Ramos (cell line): ENCODE measurements around the gene SNRPB.

Source experiments
- in situ Hi-C: fragments of 300-500 bp; cut with MboI; formaldehyde crosslinking; loops from one replicate; pipeline ENCODE4 v1.14.3; 2022; ENCODE audit warnings: low sequenced_read_pairs; ENCODE audit not compliant: unreplicated experiment

SNRPB gene

GRCh38 chr20:2475850-2476741, 5.5 kb upstream of the SNRPB start:
- in situ Hi-C loops = no loop called here

GRCh38 chr20:2473516-2473915, 2.9 kb upstream of the SNRPB start:
- in situ Hi-C loops = no loop called here

GRCh38 chr20:2469991-2470422, 582 bp downstream of the SNRPB start:
- in situ Hi-C loops = no loop called here

- in situ Hi-C loops = no loop called here
Observed at GRCh38 chr20:2468581-2469407, 1.8 kb downstream of the SNRPB start.

- in situ Hi-C loops = no loop called here
Observed at GRCh38 chr20:2467412-2467811, 3.2 kb downstream of the SNRPB start.

GRCh38 chr20:2465100-2465499, 5.5 kb downstream of the SNRPB start:
- in situ Hi-C loops = no loop called here

- in situ Hi-C loops = no loop called here
Observed at GRCh38 chr20:2463616-2464365, 6.8 kb downstream of the SNRPB start.

GRCh38 chr20:2462484-2462883, 8.1 kb downstream of the SNRPB start:
- in situ Hi-C loops = no loop called here

- in situ Hi-C loops = no loop called here
Observed at GRCh38 chr20:2460752-2461424, 9.7 kb downstream of the SNRPB start.

GRCh38 chr20:2459981-2460751, 10.4 kb downstream of the SNRPB start:
- in situ Hi-C loops = no loop called here

- in situ Hi-C loops = no loop called here
Observed at GRCh38 chr20:2458919-2459499, 11.6 kb downstream of the SNRPB start.

- in situ Hi-C loops = no loop called here
Observed at GRCh38 chr20:2455771-2456497, 14.7 kb downstream of the SNRPB start.

GRCh38 chr20:2453792-2454191, 16.8 kb downstream of the SNRPB start:
- in situ Hi-C loops = no loop called here

- in situ Hi-C loops = no loop called here
Observed at GRCh38 chr20:2451939-2452732, 18.5 kb downstream of the SNRPB start.

- in situ Hi-C loops = no loop called here
Observed at GRCh38 chr20:2451422-2451821, 19.2 kb downstream of the SNRPB start.

GRCh38 chr20:2449386-2449785, 21.2 kb downstream of the SNRPB start:
- in situ Hi-C loops = no loop called here

GRCh38 chr20:2446845-2447244, 23.7 kb downstream of the SNRPB start:
- in situ Hi-C loops = no loop called here
